Right ventricle myocardium inferior (tissue), 1 donor: Measurements from ENCODE around the gene TSPAN17. TPM values are rescaled to one million over a fixed set of nuclear protein-coding genes. Genes with fewer than 3 reads are reported as not detected.
"Not testable (repeated sequence)": the region's sequence is repeated elsewhere in the genome, so short reads cannot be mapped to it uniquely, and the experiment has no call there.

Experiments
- ATAC-seq: fragments of 200-7000 bp; cut with Tn5 transposase; one replicate; pipeline ENCODE4 v1.9.1; 2020; ENCODE audit warnings: mild to moderate bottlenecking, moderate library complexity
- DNase-seq: peaks from one replicate; pipeline ENCODE4 v3.0.0; 2021; ENCODE audit errors: missing footprints
- intact Hi-C: fragments of 100-400 bp; cut with DNase I; formaldehyde crosslinking; loops from one replicate; pipeline ENCODE4 v1.11.0; 2022
- long read RNA-seq: library from polyadenylated mRNA; unstranded; transcript quantifications from one replicate; pipeline ENCODE4 v2.0.0, GENCODE V29; 2021
- total RNA-seq: library from RNA; stranded (reverse); fragmentation: NEBNext Ultra II Directional; extraction: Animal tissue kit (Norgen Biotek cat#: 25700); gene quantifications from one replicate; pipeline ENCODE4 v1.2.1, GENCODE V29; 2021
- donor health status: DM: no; HTN: yes; CAD: no; lungs with severe emphysema.

TSPAN17 gene
- 30.0 TPM for total RNA-seq
- long read RNA-seq, transcript TSPAN17-207 (9 exons, 2,457 nt): major isoform, 9 of 29 reads
- long read RNA-seq, partial matches to known transcripts: 7 of 29 reads
- long read RNA-seq, other reads (novel, unspliced or antisense): 11 of 29 reads

GRCh38 chr5:176647030-176647842 lies at the start of gene TSPAN17:
Gene TSPAN17 (plus strand): TSS chr5:176647484. CDS start chr5:176647616, 132 bp downstream.
- DNase-seq (peak; percentile 100), ATAC-seq (peak; percentile 99)
- intact Hi-C loops: loop anchor here (1.0 to 2.0 kb wide), 2 partner anchors 73 to 230 kb away; partner anchors contain the start of gene CLTB

- intact Hi-C loops, ATAC-seq: not testable (repeated sequence)
- DNase-seq: peak; percentile 46
Observed at GRCh38 chr5:176599749-176600430, 47.4 kb upstream of the TSPAN17 start.

- ATAC-seq (no peak), DNase-seq (peak; percentile 47)
- intact Hi-C loops: no loop called here
Observed at GRCh38 chr5:176601901-176602482, 45.3 kb upstream of the TSPAN17 start.

- DNase-seq: no peak
- intact Hi-C loops: no loop called here
- ATAC-seq: no peak
Observed at GRCh38 chr5:176603091-176603490, 44.2 kb upstream of the TSPAN17 start.

- ATAC-seq (no peak), DNase-seq (peak; percentile 37)
- intact Hi-C loops: no loop called here
Observed at GRCh38 chr5:176606032-176606431, 41.3 kb upstream of the TSPAN17 start.

- no peak for ATAC-seq
- intact Hi-C loops: no loop called here
- no peak for DNase-seq
Observed at GRCh38 chr5:176606875-176607274, 40.4 kb upstream of the TSPAN17 start.

- DNase-seq: peak; percentile 28
- intact Hi-C loops: no loop called here
- ATAC-seq: no peak
Observed at GRCh38 chr5:176608142-176608705, 39.1 kb upstream of the TSPAN17 start.

- intact Hi-C loops: no loop called here
- no peak for ATAC-seq
- DNase-seq: peak; percentile 57
Observed at GRCh38 chr5:176608937-176609723, 38.2 kb upstream of the TSPAN17 start.

GRCh38 chr5:176609724-176610434 lies 37.4 kb upstream of the TSPAN17 start, which contains the start of gene GPRIN1:
Gene GPRIN1 (minus strand): TSS chr5:176610156. CDS start chr5:176599834, 10,322 bp downstream.
- intact Hi-C loops: no loop called here
- ATAC-seq: peak; percentile 63
- DNase-seq: no peak

GRCh38 chr5:176610435-176610773 lies 36.9 kb upstream of the TSPAN17 start:
- no peak for ATAC-seq
- no peak for DNase-seq
- intact Hi-C loops: no loop called here

GRCh38 chr5:176611435-176611834 lies 35.8 kb upstream of the TSPAN17 start:
- intact Hi-C loops: no loop called here
- no peak for ATAC-seq
- peak; percentile 83 for DNase-seq

GRCh38 chr5:176612008-176612407 lies 35.3 kb upstream of the TSPAN17 start:
- intact Hi-C loops: no loop called here
- ATAC-seq: no peak

GRCh38 chr5:176612855-176613254 lies 34.4 kb upstream of the TSPAN17 start:
- DNase-seq: no peak
- intact Hi-C loops: no loop called here
- ATAC-seq: no peak

More at GRCh38 chr5:176612008-176612407, 35.3 kb upstream of the TSPAN17 start:
- no peak for DNase-seq

GRCh38 chr5:176614805-176615478 lies 32.3 kb upstream of the TSPAN17 start:
- intact Hi-C loops: no loop called here
- DNase-seq (no peak), ATAC-seq (no peak)

GRCh38 chr5:176616511-176616910 lies 30.8 kb upstream of the TSPAN17 start:
- DNase-seq: no peak
- intact Hi-C loops: no loop called here
- no peak for ATAC-seq

- DNase-seq: peak; percentile 3
- intact Hi-C loops: no loop called here
- ATAC-seq: no peak
Observed at GRCh38 chr5:176618783-176619182, 28.5 kb upstream of the TSPAN17 start.

GRCh38 chr5:176619203-176619568 lies 28.1 kb upstream of the TSPAN17 start:
- DNase-seq: peak; percentile 80
- ATAC-seq: no peak
- intact Hi-C loops: no loop called here
